ENCODE measurements around the gene KCNAB2.
A peak's percentile ranks its signal among the peaks of the same experiment; 100 is the strongest.
"Not testable (repeated sequence)": the region's sequence is repeated elsewhere in the genome, so short reads cannot be mapped to it uniquely, and the experiment has no call there.

Gene KCNAB2

DNA sequence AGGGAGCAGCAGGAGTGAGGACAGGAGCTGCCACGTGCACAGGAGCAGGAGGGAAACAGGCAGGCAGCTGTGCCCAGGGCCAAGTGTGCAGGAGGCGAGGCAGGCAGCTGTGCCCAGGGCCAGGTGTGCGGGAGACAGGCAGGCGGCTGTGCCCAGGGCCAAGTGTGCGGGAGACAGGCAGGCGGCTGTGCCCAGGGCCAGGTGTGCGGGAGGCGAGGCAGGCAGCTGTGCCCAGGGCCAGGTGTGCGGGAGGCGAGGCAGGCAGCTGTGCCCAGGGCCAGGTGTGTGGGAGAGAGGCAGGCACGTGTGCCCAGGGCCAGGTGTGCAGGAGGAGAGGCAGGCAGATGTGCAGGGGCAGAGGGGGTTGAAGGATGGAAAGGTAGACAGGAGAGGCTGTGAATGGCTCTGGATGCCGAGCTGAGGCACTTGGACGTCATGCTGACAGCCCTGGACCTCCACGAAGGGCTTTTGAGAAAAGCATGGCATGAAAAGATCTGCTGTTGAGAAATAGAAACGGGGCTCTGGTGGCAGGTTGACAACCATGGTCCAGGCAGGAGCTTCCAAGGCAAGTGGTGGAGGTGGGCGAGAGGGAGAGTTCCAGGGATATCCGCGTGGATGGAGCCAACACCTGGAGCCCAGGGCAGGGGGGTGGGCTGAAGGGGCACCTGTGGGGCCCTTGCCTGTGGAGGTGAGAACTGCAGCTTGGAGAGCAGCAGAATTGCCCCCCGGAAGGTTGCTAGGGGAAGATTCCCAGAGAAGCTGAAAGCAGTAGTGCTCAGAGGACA lies 34.3 kb upstream of the KCNAB2 start:
- no peak for DNase-seq

DNA sequence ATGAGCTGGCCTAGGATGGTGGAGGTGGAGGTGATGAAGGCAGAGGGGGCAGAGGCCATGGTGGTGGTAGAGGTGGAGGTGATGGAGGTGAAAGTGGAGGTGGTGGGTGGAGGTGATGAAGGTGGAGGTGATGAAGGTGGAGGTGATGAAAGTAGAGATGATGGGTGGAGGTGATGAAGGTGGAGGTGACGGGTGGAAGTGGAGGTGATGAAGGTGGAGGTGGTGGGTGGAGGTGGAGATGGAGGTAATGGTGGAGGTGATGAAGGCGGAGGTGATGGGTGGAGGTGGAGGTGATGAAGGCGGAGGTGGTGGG lies 33.8 kb upstream of the KCNAB2 start:
- DNase-seq: no peak

GRCh38 chr1:6012529-6013318 lies 33.0 kb upstream of the KCNAB2 start:
- DNase-seq: no peak

DNA sequence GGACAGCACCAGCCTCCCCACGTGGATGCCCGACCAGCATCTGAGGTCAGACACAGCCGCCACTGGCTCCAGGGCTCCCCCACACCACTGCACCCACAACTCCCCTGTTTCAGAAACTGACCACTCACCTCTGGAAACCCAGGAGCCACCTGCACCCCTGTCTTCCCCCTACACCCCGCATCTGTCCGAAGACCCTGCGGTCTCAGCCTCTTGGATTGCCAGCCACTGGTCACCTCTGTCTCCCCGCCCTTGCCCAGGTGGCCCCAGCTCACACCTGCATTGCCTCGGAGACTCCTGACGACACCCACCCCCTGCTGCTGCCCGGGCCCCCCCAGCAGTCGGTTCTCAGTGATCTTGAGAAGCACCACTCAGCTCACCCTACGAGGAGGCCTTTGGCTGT lies 32.2 kb upstream of the KCNAB2 start:
- no peak for DNase-seq

- peak; percentile 31 for DNase-seq
Observed at GRCh38 chr1:6014130-6014999, 31.3 kb upstream of the KCNAB2 start.

- DNase-seq: no peak
Observed at GRCh38 chr1:6016191-6016865, 29.4 kb upstream of the KCNAB2 start.

DNA sequence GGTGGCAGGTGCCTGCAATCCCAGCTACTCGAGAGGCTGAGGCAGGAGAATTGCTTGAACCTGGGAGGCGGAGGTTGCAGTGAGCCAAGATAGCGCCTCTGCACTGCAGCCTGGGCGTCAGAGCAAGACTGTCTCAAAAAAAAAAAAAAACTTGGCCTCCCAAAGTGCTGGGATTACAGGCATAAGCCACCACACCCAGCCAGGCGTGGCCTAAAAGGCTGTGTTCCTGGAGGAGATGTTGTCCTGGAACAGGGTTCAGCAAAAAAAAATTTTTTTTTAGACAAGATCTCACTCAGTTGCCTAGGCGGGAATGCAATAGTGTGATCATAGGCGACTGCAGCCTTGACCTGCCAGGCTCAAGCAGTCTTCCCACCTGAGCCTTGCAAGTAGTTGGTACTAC lies 28.0 kb upstream of the KCNAB2 start:
- not testable (repeated sequence) for DNase-seq

DNA sequence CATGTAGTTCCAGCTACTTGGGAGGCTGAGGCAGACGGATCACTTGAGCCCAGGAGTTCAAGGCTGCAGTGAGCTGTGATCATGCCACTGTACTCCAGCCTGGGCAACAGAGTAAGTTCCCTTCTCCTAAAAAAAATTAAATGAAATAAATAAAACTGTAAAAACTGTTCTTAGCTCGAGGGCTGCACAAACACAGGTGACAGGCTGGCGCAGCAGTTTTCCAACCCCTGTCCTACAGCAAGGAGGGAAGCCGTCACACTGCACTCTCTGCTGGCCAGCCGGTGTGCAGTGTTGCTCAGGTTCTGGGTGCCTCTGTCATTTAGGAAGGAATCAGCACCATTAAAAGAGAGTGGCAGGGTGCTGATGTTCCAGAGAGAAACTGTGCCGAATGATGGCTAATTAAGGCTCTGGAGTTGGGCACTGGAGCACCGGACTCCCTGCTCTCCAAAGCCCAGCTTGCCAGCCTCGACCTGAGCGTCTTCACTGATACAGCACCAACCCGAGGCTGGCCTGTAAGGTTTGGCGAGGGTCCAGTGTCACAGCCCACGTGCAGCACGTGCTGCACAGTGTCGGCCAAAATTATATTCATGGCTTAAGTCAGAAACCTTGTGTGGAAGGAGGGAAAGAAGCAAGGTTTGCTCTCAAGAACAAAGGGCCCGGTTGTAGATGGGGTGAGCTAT lies 26.4 kb upstream of the KCNAB2 start:
- DNase-seq: no peak

DNA sequence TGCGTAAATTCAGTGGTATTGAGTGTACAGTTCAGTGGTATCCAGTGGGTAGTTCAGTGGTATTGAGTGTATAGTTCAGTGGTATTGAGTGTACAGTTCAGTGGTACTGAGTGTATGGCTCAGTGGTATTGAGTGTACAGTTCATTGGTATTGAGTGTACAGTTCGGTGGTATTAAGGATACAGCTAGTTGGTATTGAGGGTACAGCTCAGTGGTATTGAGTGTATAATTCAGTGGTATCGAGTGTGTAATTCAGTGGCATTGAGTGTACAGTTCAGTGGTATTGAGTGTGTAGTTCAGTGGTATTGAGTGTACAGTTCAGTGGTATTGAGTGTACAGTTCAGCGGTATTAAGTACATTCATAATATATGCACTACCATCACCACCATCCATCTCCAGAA lies 23.5 kb upstream of the KCNAB2 start:
- no peak for DNase-seq

GRCh38 chr1:6023346-6023745 lies 22.3 kb upstream of the KCNAB2 start:
- DNase-seq: no peak

DNA sequence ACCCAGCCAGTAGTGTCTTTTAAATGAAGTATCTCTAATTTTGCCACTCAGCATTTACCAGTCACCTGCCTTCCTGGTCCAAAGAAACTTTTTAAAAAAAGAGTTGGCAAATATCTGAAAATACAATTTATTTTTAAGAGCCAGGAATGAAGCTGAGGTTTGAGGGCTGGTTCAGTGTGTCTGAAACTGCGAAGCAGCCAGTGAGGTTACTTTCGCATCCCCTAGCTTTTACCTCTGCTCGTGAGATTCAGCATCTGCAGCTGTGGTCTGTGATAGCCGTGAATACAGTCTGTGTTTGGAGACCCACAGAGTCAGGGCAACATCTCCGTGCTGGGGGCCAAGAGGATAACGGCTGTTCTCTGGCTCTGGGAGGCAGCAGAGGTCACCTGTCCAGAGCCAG lies 21.3 kb upstream of the KCNAB2 start:
- no peak for DNase-seq

GRCh38 chr1:6025269-6026094 lies 20.2 kb upstream of the KCNAB2 start:
- DNase-seq: no peak

GRCh38 chr1:6026095-6026809 lies 19.4 kb upstream of the KCNAB2 start:
- DNase-seq: peak; percentile 98

- DNase-seq: peak; percentile 62
Observed at GRCh38 chr1:6027591-6027990, 18.1 kb upstream of the KCNAB2 start.

GRCh38 chr1:6028042-6028850 lies 17.4 kb upstream of the KCNAB2 start:
- DNase-seq: peak; percentile 93

DNA sequence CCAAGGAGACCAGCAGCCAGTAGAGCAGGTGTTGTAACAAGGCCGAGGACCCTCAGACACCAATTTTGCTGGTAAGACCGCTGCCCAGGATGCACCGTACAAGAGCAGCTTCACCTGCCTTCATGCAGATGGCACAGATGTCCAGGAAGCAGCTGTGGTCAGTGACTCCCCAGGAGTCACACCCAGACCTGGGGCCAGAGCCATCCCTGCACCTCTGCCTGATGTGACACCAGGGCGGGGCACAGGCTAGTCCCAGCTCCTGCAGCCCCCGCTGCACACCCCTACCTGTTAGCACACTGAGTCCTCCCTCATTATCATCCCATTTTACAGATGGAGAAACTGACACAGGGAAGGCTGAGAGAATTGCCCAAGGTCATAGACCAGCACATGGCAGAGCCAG lies 16.3 kb upstream of the KCNAB2 start:
- DNase-seq: no peak

DNA sequence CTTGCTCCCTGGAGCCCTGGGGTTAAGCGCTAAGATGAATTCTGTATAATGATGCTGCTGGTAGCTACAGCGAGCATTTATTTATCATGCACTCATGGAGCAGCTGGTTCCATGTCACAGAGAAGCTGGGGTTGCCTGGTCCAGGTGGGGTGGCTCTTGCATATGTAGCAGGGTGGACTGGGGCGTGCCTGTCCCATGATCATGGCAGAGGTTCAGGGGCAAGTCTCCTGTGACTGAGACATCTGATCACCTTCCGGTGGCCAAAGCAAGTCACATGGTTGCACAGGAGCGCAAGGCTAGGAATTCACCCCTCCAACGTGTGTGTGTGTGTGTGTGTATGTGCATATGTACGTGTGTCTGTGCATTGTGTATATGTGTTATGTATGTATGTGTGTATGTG lies 15.6 kb upstream of the KCNAB2 start:
- DNase-seq: no peak

- no peak for DNase-seq
Observed at GRCh38 chr1:6030547-6031261, 15.0 kb upstream of the KCNAB2 start.

GRCh38 chr1:6033124-6033523 lies 12.6 kb upstream of the KCNAB2 start:
- no peak for DNase-seq

Data from hematopoietic multipotent progenitor cell treated with erythropoietin and hydrocortisone succinate and interleukin-3 and kit ligand, for 4 days (in vitro differentiated cells).